BE2C (cell line): ENCODE data around the gene GATAD2A.

Experiments
- DNase-seq: peaks from one replicate; pipeline ENCODE4 v3.0.0-alpha.2; 2020
- H3K27me3 ChIP-seq: fragments of 250-450 bp; sonication (Bioruptor Pico); 2 replicates; pipeline ENCODE4 v1.5.1; 2020; ENCODE audit warnings: mild to moderate bottlenecking
- H3K36me3 ChIP-seq: fragments of 250-450 bp; sonication (Bioruptor Pico); 2 replicates; pipeline ENCODE4 v1.5.1; 2020; ENCODE audit warnings: mild to moderate bottlenecking
- H3K4me1 ChIP-seq: fragments of 250-450 bp; sonication (Bioruptor Pico); 2 replicates; pipeline ENCODE4 v1.5.1; 2020
- H3K4me3 ChIP-seq: 2 replicates; pipeline ENCODE4 v1.5.1; 2011; ENCODE audit warnings: low read depth, low read length
- H3K9me3 ChIP-seq: fragments of 250-450 bp; sonication (Bioruptor Pico); 2 replicates; pipeline ENCODE4 v1.5.1; 2020
- CTCF ChIP-seq: IDR thresholded peaks from 2 replicates; pipeline ENCODE4 v1.5.1; 2012; ENCODE audit warnings: mild to moderate bottlenecking, low read depth, low read length

Gene GATAD2A

GRCh38 chr19:19505669-19506326 lies 100.3 kb downstream of the GATAD2A start:
- TF ChIP-seq CTCF = no peak
- Histone ChIP-seq H3K4me3 (no peak overlapping the region), H3K4me1 (no peaks in the 10 kb centered on the region), H3K9me3 (no peaks in the 10 kb centered on the region), H3K27me3 (no peaks in the 10 kb centered on the region), H3K36me3 (peaks cover 43% of the 10 kb centered on the region)
- no peak for DNase-seq

- H3K9me3 ChIP-seq = no peaks in the 10 kb centered on the region
- no peak overlapping the region for H3K4me3 ChIP-seq
- no peaks in the 10 kb centered on the region for H3K27me3 ChIP-seq
- no peak for DNase-seq
- H3K36me3 ChIP-seq = peaks cover 35% of the 10 kb centered on the region
- TF ChIP-seq CTCF = no peak
- H3K4me1 ChIP-seq = no peaks in the 10 kb centered on the region
Measured at GRCh38 chr19:19506592-19506991, 101.1 kb downstream of the GATAD2A start.

GRCh38 chr19:19507354-19507753 lies 101.9 kb downstream of the GATAD2A start:
- no peak overlapping the region for H3K4me3 ChIP-seq
- no peak for DNase-seq
- TF ChIP-seq CTCF = no peak
- no peaks in the 10 kb centered on the region for H3K9me3 ChIP-seq
- no peaks in the 10 kb centered on the region for H3K27me3 ChIP-seq
- no peaks in the 10 kb centered on the region for H3K4me1 ChIP-seq
- peaks cover 28% of the 10 kb centered on the region for H3K36me3 ChIP-seq

- no peaks in the 10 kb centered on the region for H3K4me1 ChIP-seq
- no peak for TF ChIP-seq CTCF
- no peak overlapping the region for H3K4me3 ChIP-seq
- no peaks in the 10 kb centered on the region for H3K27me3 ChIP-seq
- DNase-seq = no peak
- H3K36me3 ChIP-seq = peaks cover 19% of the 10 kb centered on the region
- no peaks in the 10 kb centered on the region for H3K9me3 ChIP-seq
Measured at GRCh38 chr19:19508217-19508616, 102.7 kb downstream of the GATAD2A start.

- Histone ChIP-seq H3K9me3 (no peaks in the 10 kb centered on the region), H3K27me3 (no peaks in the 10 kb centered on the region), H3K4me1 (no peaks in the 10 kb centered on the region), H3K4me3 (no peak overlapping the region), H3K36me3 (peaks cover 8% of the 10 kb centered on the region)
- TF ChIP-seq CTCF = no peak
- no peak for DNase-seq
Measured at GRCh38 chr19:19510432-19510831, 105.0 kb downstream of the GATAD2A start.

- Histone ChIP-seq H3K27me3 (no peaks in the 10 kb centered on the region), H3K4me3 (no peak overlapping the region), H3K9me3 (no peaks in the 10 kb centered on the region), H3K4me1 (no peaks in the 10 kb centered on the region), H3K36me3 (no peaks in the 10 kb centered on the region)
- TF ChIP-seq CTCF = no peak
- DNase-seq = no peak
Measured at GRCh38 chr19:19513682-19514081, 108.2 kb downstream of the GATAD2A start.
